Effector memory CD4-positive, alpha-beta T cell (primary cell): Measurements from ENCODE around the gene HLA-DOB.

Source experiments
- DNase-seq, 3 donors: peaks; one replicate each; pipeline ENCODE4 v3.0.0-alpha.2; 2020
- H3K27ac ChIP-seq: 2 replicates; pipeline ENCODE4 v1.7.0; 2013; ENCODE audit warnings: mild to moderate bottlenecking, low read length, moderate library complexity; ENCODE audit not compliant: insufficient read depth, poor library complexity, severe bottlenecking
- H3K27me3 ChIP-seq: replicated peaks from 2 replicates; pipeline ENCODE4 v1.7.0; 2013; ENCODE audit warnings: mild to moderate bottlenecking, low read length; ENCODE audit not compliant: insufficient read depth, control insufficient read depth, poor library complexity, severe bottlenecking
- H3K36me3 ChIP-seq: 2 replicates; pipeline ENCODE4 v1.7.0; 2013; ENCODE audit warnings: mild to moderate bottlenecking, low read length, moderate library complexity; ENCODE audit not compliant: control insufficient read depth, insufficient read depth
- H3K4me1 ChIP-seq: 2 replicates; pipeline ENCODE4 v1.7.0; 2013; ENCODE audit warnings: low read length, mild to moderate bottlenecking; ENCODE audit not compliant: control insufficient read depth, insufficient read depth, poor library complexity, severe bottlenecking
- H3K4me3 ChIP-seq: 2 replicates; pipeline ENCODE4 v1.7.0; 2013; ENCODE audit warnings: low read length, low read depth, mild to moderate bottlenecking; ENCODE audit not compliant: insufficient read depth, poor library complexity, severe bottlenecking
- H3K9me3 ChIP-seq: 2 replicates; pipeline ENCODE4 v1.7.0; 2013; ENCODE audit warnings: mild to moderate bottlenecking, low read length, moderate library complexity; ENCODE audit not compliant: control insufficient read depth
- total RNA-seq, 3 donors: gene quantifications; one replicate each; lab custom pipeline; 2026; lab: John Stamatoyannopoulos, UW

The HLA-DOB gene
- 0.35 to 0.86 (median 0.77) reads per million in 3 donors for total RNA-seq

GRCh38 chr6:32816746-32817204, at the start of gene HLA-DOB:
Gene HLA-DOB, minus strand, starts transcription at chr6:32817002. Its CDS starts 51 bp downstream, at chr6:32816951.
- Histone ChIP-seq H3K36me3 (no peaks in the 10 kb centered on the region), H3K4me3 (no peak within 1 kb of the TSS)

GRCh38 chr6:32865724-32866443, 49.1 kb upstream of the HLA-DOB start:
- DNase-seq, result no peak
- no peak overlapping the region for H3K4me3 ChIP-seq
- peaks cover 4% of the 10 kb centered on the region for H3K36me3 ChIP-seq
- no peaks in the 10 kb centered on the region for H3K9me3 ChIP-seq
- H3K27ac ChIP-seq, result no peak overlapping the region
- peaks cover 6% of the 10 kb centered on the region for H3K4me1 ChIP-seq
- no peaks in the 10 kb centered on the region for H3K27me3 ChIP-seq

More at GRCh38 chr6:32816746-32817204, at the start of gene HLA-DOB:
- no peaks in the 10 kb centered on the region for H3K27me3 ChIP-seq
- H3K27ac ChIP-seq, result no peak within 1 kb of the TSS
- DNase-seq, result no peak
- no peaks in the 10 kb centered on the region for H3K4me1 ChIP-seq
- H3K9me3 ChIP-seq, result no peaks in the 10 kb centered on the region

- peaks cover 6% of the 10 kb centered on the region for H3K4me1 ChIP-seq
- no peaks in the 10 kb centered on the region for H3K9me3 ChIP-seq
- peaks cover 34% of the 10 kb centered on the region for H3K36me3 ChIP-seq
Measured at GRCh38 chr6:32862725-32863124, 45.9 kb upstream of the HLA-DOB start.

GRCh38 chr6:32860674-32861073, 43.9 kb upstream of the HLA-DOB start:
- Histone ChIP-seq H3K4me1 (peaks cover 8% of the 10 kb centered on the region), H3K4me3 (no peak overlapping the region), H3K27me3 (no peaks in the 10 kb centered on the region), H3K9me3 (no peaks in the 10 kb centered on the region), H3K27ac (no peak overlapping the region), H3K36me3 (peaks cover 41% of the 10 kb centered on the region)
- DNase-seq, result no peak

More at GRCh38 chr6:32862725-32863124, 45.9 kb upstream of the HLA-DOB start:
- H3K4me3 ChIP-seq, result no peak overlapping the region
- no peak overlapping the region for H3K27ac ChIP-seq
- no peak for DNase-seq
- H3K27me3 ChIP-seq, result no peaks in the 10 kb centered on the region

- no peak for DNase-seq
- no peak overlapping the region for H3K27ac ChIP-seq
- H3K9me3 ChIP-seq, result no peaks in the 10 kb centered on the region
- H3K4me1 ChIP-seq, result peaks cover 11% of the 10 kb centered on the region
- H3K4me3 ChIP-seq, result no peak overlapping the region
- peaks cover 41% of the 10 kb centered on the region for H3K36me3 ChIP-seq
- no peaks in the 10 kb centered on the region for H3K27me3 ChIP-seq
Measured at GRCh38 chr6:32858194-32858593, 41.4 kb upstream of the HLA-DOB start.

GRCh38 chr6:32857156-32857891, 40.5 kb upstream of the HLA-DOB start:
- no peak for DNase-seq
- Histone ChIP-seq H3K9me3 (no peaks in the 10 kb centered on the region), H3K27me3 (no peaks in the 10 kb centered on the region), H3K27ac (no peak overlapping the region), H3K4me1 (peaks cover 14% of the 10 kb centered on the region), H3K4me3 (no peak overlapping the region), H3K36me3 (peaks cover 41% of the 10 kb centered on the region)

GRCh38 chr6:32855467-32856174, 38.8 kb upstream of the HLA-DOB start:
- Histone ChIP-seq H3K4me1 (peaks cover 31% of the 10 kb centered on the region), H3K36me3 (peaks cover 41% of the 10 kb centered on the region), H3K4me3 (peak overlapping the region; percentile 95), H3K9me3 (no peaks in the 10 kb centered on the region), H3K27ac (peak overlapping the region; percentile 100), H3K27me3 (no peaks in the 10 kb centered on the region)
- DNase-seq, result no peak

GRCh38 chr6:32854376-32855178, 37.8 kb upstream of the HLA-DOB start:
- peak in 2 of 3 donors; percentile 28 to 53 for DNase-seq
- H3K9me3 ChIP-seq, result no peaks in the 10 kb centered on the region
- H3K27me3 ChIP-seq, result no peaks in the 10 kb centered on the region
- H3K27ac ChIP-seq, result peak overlapping the region; percentile 100
- peaks cover 39% of the 10 kb centered on the region for H3K4me1 ChIP-seq
- H3K4me3 ChIP-seq, result peak overlapping the region; percentile 95
- peaks cover 41% of the 10 kb centered on the region for H3K36me3 ChIP-seq
